Activated CD4-positive, alpha-beta memory T cell treated with anti-CD3 and anti-CD28 coated beads for 36 hours (primary cell): Measurements from ENCODE around the gene WDFY1. TPM values are rescaled to one million over a fixed set of nuclear protein-coding genes. Genes with fewer than 3 reads are reported as not detected.

ENCODE experiments used
- CTCF ChIA-PET: fragments of 350-600 bp; sonication (Branson Sonifier 250); formaldehyde crosslinking; loops from one replicate; lab custom pipeline; 2021; ENCODE audit warnings: antibody characterized with exemption, inconsistent platforms; lab: Charles Lee
- POLR2A ChIA-PET: fragments of 350-600 bp; sonication (Branson Sonifier 250); formaldehyde crosslinking; loops from one replicate; lab custom pipeline; 2021; ENCODE audit warnings: antibody characterized with exemption; lab: Charles Lee
- DNase-seq: peaks from one replicate; pipeline ENCODE4 v3.0.0-alpha.2; 2020
- H3K27ac Mint-ChIP-seq: one replicate; pipeline ENCODE4 v1.8.0; 2021; ENCODE audit warnings: mixed read lengths
- H3K27me3 Mint-ChIP-seq: one replicate; pipeline ENCODE4 v1.8.0; 2021; ENCODE audit warnings: mixed read lengths
- H3K36me3 Mint-ChIP-seq: one replicate; pipeline ENCODE4 v1.8.0; 2021; ENCODE audit warnings: mixed read lengths
- H3K4me1 Mint-ChIP-seq: one replicate; pipeline ENCODE4 v1.8.0; 2021; ENCODE audit warnings: low read depth, mixed read lengths
- H3K4me3 Mint-ChIP-seq: one replicate; pipeline ENCODE4 v1.8.0; 2021; ENCODE audit warnings: mild to moderate bottlenecking, mixed read lengths
- H3K9me3 Mint-ChIP-seq: one replicate; pipeline ENCODE4 v1.8.0; 2021; ENCODE audit warnings: mixed read lengths
- intact Hi-C: fragments of 100-400 bp; cut with micrococcal nuclease; formaldehyde crosslinking; loops from one replicate; pipeline ENCODE4 v1.15.1; 2023
- total RNA-seq, 2 experiments: library from RNA; stranded (reverse); gene quantifications; one replicate each; pipeline ENCODE4 v1.2.3, GENCODE V29; 2021

Gene WDFY1
- total RNA-seq, 2 experiments from 2014 or later: 48.7 to 50.1 TPM

DNA sequence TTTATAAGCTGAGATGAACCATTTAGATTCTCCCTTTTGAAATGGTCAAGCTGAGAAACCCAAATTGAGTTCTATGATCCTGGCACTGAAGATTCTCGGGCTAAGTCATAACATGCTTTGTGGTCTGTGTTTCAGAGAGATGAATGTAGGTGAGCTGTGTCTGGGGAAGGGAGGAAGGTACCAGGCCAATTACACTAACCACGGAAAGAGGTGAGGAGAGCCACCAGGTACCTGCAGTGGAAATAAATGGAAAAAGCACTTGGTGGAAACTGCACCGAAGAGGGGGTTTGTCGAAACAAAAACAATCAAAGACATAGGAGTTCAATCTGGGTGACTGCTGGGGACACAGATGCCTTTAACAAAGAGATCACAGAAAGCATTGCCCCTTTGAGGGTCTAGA lies 11.2 kb upstream of the WDFY1 start:
- POLR2A ChIA-PET: interaction anchor here (2.8 to 3.5 kb wide), 2 partner anchors 11 to 14 kb away, joined by 14 to 17 read pairs; partner anchors contain the start of gene WDFY1
- H3K36me3 Mint-ChIP-seq: peaks cover 19% of the 10 kb centered on the region
- H3K4me1 Mint-ChIP-seq: peaks cover 58% of the 10 kb centered on the region
- H3K27ac Mint-ChIP-seq: peak overlapping the region; percentile 74
- DNase-seq: peak; percentile 31
- peak overlapping the region; percentile 48 for H3K4me3 Mint-ChIP-seq
- H3K27me3 Mint-ChIP-seq: no peaks in the 10 kb centered on the region
- H3K9me3 Mint-ChIP-seq: no peaks in the 10 kb centered on the region
- CTCF ChIA-PET: interaction anchor here (0.7 kb wide), 1 partner anchor 14 kb away, joined by 6 read pairs; no protein-coding TSS in a partner anchor
- intact Hi-C loops: loop anchor here (2.0 to 5.0 kb wide), 3 partner anchors 119 to 259 kb away; partner anchors contain the start of gene AP1S3

DNA sequence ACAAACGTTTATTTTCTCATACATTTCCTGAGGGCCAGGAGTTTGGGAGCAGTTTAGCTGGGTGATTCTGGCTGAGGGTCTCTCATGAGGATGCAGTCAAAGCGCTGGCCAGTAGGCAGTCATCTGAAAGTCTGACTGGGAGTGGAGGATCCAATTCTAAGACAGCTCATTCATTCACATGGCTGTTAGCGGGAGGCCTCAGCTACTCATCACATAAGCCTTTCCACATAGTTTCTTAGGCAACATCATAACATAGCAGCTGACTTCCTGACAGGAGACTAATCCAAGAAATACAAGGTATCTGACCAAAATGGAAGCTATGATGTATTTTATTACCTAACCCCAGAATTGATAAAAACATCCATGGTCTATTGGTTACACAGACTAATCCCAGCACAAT lies 9.3 kb upstream of the WDFY1 start:
- DNase-seq: no peak
- Mint-ChIP-seq H3K27me3 (no peaks in the 10 kb centered on the region), H3K27ac (no peak overlapping the region), H3K36me3 (peaks cover under 1% of the 10 kb centered on the region), H3K4me3 (no peak overlapping the region), H3K4me1 (peaks cover 56% of the 10 kb centered on the region), H3K9me3 (no peaks in the 10 kb centered on the region)
- ChIA-PET POLR2A (interaction anchor here (1.2 to 3.5 kb wide), 2 partner anchors 9 to 12 kb away, joined by 3 to 17 read pairs; partner anchors contain the start of gene WDFY1), CTCF (interaction anchor here (1.3 to 1.6 kb wide), 3 partner anchors 9 to 330 kb away, joined by 3 to 13 read pairs (median 6); partner anchors contain the start of gene WDFY1)
- intact Hi-C loops: no loop called here

DNA sequence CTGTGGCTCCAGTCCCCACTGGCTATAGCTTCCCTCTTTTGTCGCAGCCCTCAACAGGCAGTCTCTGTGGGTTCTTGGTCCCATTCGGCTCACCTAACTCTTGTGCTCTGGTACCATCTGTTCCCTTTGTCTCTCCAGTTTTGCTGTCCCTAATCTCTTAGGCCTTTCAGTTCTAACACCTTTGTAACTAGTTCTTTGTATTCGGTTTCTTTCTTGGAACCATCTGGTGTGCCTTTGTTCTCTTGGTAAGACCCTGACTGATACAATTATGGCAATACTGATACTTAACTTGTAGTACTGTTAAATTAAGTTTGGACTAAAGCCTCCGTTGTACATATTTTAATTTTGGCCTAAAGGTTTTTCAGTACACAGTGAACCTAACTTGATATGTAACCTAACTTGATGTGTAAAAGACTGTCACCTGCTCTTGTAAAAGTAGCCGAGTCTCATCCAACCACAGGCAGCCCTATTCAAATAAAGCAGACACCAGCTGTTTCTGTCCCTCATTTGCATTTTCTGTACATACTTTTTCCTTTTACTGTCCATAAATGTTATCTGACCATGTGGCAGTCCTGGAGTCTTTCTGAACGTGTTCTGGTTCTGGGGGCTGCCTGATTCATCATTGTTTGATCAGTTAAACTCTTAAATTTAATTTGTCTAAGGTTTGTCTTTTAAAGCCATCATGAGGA lies 7.3 kb upstream of the WDFY1 start:
- peaks cover 2% of the 10 kb centered on the region for H3K36me3 Mint-ChIP-seq
- ChIA-PET CTCF (no interaction called here), POLR2A (no interaction called here)
- no peak for DNase-seq
- peaks cover 58% of the 10 kb centered on the region for H3K4me1 Mint-ChIP-seq
- intact Hi-C loops: no loop called here
- no peaks in the 10 kb centered on the region for H3K9me3 Mint-ChIP-seq
- no peak overlapping the region for H3K4me3 Mint-ChIP-seq
- H3K27me3 Mint-ChIP-seq: no peaks in the 10 kb centered on the region
- H3K27ac Mint-ChIP-seq: no peak overlapping the region

DNA sequence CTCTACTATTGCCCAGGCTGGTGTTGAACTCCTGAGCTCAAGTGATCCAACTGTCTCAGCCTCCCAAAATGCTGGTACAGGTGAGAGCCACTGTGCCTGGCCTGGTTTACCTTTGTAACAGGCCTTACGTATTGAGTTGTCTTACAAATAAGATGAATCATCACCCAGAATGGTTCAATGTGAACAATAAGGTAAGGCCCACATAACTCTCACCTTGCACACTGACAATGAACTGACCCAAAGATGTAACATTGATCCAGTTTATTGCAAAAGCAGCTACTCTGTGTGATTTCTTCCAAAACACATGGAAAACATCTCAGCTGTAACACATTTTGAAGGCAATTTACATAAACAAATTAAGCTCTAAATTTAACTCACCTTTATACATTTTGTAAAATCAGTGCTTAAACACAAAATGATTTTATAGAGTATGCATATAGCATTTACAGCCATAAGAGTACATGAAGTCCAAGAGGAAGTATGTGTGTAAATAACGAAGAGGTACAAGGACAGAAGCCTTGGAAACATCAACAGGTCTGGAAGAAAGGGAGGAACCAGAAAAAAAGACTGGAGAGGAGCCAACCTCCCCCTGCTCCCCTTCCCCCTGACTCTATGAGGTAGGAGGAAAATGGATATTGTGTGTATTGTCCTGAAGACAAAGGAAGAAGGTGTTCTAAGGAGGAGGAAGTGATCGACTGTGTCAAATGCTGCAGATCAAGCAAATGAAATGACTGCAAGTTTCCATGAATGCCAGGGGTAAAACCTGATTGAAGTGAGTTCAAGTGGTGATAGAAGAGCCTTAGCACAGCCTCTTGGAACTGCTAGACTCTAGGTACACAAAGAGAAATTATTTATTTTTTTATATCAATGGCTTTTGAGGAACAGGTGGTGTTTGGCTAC lies 5.6 kb upstream of the WDFY1 start:
- Mint-ChIP-seq H3K4me3 (no peak overlapping the region), H3K27me3 (no peaks in the 10 kb centered on the region), H3K4me1 (peaks cover 58% of the 10 kb centered on the region), H3K27ac (peak overlapping the region; percentile 63), H3K9me3 (no peaks in the 10 kb centered on the region), H3K36me3 (peaks cover 2% of the 10 kb centered on the region)
- intact Hi-C loops: loop anchor here (1.0 kb wide), 1 partner anchor 9 kb away; no protein-coding TSS in a partner anchor
- DNase-seq: no peak
- CTCF ChIA-PET: interaction anchor here (1.0 kb wide), 1 partner anchor 19 kb away, joined by 3 read pairs; no protein-coding TSS in a partner anchor
- POLR2A ChIA-PET: no interaction called here

DNA sequence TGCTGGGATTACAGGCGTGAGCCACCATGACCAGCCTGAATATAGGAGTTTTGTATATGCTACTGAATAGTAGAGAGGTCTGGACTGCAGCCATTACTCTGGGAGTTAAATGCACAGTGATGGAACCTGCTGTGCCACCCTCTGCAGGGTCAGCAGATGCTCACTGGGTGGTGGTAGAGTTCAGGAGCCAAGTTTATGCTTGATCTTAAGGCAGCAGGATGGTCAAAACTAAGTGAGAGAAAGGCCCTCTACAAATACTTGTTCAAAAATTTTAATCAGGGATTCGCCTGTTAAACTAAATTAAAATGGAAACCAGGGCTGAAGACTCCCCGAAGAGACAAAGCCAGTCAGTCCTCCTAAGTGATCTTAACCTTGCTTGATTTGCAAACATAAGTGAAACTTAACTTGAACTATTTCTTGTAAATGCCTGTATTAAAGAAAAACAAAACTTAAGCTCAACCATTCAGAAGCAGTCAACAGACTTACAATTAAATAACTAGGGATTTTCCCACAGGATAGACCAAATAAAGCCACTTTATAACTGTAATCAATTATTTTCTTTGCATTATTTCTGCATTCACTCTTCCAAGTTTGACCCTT lies 4.2 kb upstream of the WDFY1 start:
- peaks cover 6% of the 10 kb centered on the region for H3K36me3 Mint-ChIP-seq
- H3K27ac Mint-ChIP-seq: peak overlapping the region; percentile 63
- no peaks in the 10 kb centered on the region for H3K9me3 Mint-ChIP-seq
- H3K27me3 Mint-ChIP-seq: no peaks in the 10 kb centered on the region
- DNase-seq: no peak
- intact Hi-C loops: loop anchor here (5.0 kb wide), 1 partner anchor 1087 kb away; the partner anchor contains the start of gene ACSL3
- H3K4me1 Mint-ChIP-seq: peaks cover 49% of the 10 kb centered on the region
- POLR2A ChIA-PET: interaction anchor here (0.6 kb wide), 1 partner anchor 974 kb away, joined by 4 read pairs; no protein-coding TSS in a partner anchor
- no peak overlapping the region for H3K4me3 Mint-ChIP-seq
- CTCF ChIA-PET: interaction anchor here (1.0 kb wide), 2 partner anchors 12 to 20 kb away, joined by 3 read pairs; no protein-coding TSS in a partner anchor

DNA sequence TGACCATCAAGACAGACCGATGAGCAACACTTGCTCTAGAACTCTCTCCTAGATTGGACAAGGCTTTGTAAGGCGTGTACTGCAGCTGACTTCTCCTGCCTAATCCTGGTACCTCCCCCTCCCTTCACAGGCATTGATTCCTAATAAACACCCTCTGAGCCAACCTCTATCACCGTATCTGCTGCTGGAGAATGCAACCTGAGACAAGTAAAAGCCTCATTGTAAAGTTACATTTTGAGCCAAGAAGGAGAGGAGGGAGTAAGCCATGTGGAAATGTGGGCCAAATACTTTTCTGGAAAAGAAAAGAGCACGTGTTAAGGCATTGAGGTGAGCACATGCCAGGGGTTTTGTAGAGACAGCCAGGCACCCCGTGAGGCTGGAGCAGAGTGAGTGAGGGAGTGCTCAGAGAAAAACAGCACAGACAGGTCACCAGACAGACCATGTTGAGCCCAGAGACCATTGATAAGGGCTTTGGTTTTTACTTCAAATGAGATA lies 2.6 kb upstream of the WDFY1 start:
- no peak for DNase-seq
- Mint-ChIP-seq H3K36me3 (peaks cover 15% of the 10 kb centered on the region), H3K9me3 (no peaks in the 10 kb centered on the region), H3K4me1 (peaks cover 54% of the 10 kb centered on the region), H3K27me3 (no peaks in the 10 kb centered on the region), H3K4me3 (no peak overlapping the region), H3K27ac (peak overlapping the region; percentile 61)
- ChIA-PET POLR2A (no interaction called here), CTCF (interaction anchor here (2.0 kb wide), 1 partner anchor 22 kb away, joined by 7 read pairs; no protein-coding TSS in a partner anchor)
- intact Hi-C loops: loop anchor here (5.0 kb wide), 1 partner anchor 1085 kb away; the partner anchor contains the start of gene ACSL3

DNA sequence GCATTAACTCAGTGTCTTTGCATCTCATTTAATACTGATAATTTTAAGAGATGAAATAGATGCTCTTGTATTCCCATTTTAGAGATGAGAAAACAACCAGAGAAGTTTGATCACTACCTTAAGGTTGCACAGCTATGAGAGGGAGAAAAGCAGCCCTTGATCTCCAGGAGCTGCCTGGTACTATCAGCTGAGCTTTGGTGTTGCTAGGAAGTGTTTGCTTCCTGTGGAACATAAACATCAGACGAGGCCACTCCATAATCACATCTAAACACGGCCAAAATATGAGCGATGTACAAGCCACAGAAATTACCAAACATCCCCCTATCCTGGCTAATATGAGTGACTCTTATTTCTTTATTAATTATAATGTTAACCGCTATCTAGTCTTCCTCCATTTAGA lies 620 bp upstream of the WDFY1 start:
- Mint-ChIP-seq H3K27ac (peak overlapping the region; percentile 91), H3K9me3 (peaks cover 4% of the 10 kb centered on the region), H3K36me3 (peaks cover 24% of the 10 kb centered on the region), H3K27me3 (no peaks in the 10 kb centered on the region), H3K4me3 (peak overlapping the region; percentile 91), H3K4me1 (peaks cover 62% of the 10 kb centered on the region)
- intact Hi-C loops: loop anchor here (1.0 to 5.0 kb wide), 2 partner anchors 12 to 1083 kb away; partner anchors contain the start of genes ACSL3 and MRPL44
- CTCF ChIA-PET: interaction anchor here (1.6 to 2.0 kb wide), 2 partner anchors 9 to 24 kb away, joined by 6 to 7 read pairs; no protein-coding TSS in a partner anchor
- POLR2A ChIA-PET: interaction anchor here (1.0 to 2.3 kb wide), 3 partner anchors 10 to 1012 kb away, joined by 3 to 17 read pairs (median 6); partner anchors contain the start of gene MRPL44
- no peak for DNase-seq

DNA sequence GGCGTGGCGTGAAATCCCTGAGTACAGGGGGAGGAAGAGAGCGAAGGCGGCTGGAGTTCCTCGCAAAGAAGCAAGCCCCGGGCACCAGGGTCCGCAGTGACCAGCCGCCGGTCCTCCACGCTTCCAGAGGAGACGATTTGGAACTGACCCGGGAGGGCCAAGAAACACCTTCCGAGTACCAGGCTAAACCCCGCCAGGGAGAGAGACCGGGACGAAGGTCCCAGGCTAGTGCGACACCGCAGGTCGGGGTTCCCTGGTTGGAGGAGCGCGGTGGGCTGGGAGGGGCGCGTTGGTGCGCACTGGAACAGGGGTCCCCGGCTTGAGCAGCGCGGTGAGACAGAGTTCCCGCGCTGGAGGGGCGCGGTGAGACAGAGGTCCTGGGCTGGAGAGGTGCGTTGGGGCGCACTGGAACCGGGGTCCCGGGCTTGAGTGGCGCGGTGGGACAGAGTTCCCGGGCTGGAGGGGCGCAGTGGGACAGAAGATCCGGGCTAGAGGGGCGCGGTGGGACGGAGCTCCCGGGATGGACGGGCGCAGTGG lies 901 bp downstream of the WDFY1 start:
- ChIA-PET CTCF (interaction anchor here (1.5 kb wide), 1 partner anchor 26 kb away, joined by 9 read pairs; no protein-coding TSS in a partner anchor), POLR2A (interaction anchor here (0.9 to 2.3 kb wide), 3 partner anchors 8 to 14 kb away, joined by 3 to 17 read pairs (median 6); partner anchors contain the start of gene MRPL44)
- H3K36me3 Mint-ChIP-seq: peaks cover 34% of the 10 kb centered on the region
- peaks cover 11% of the 10 kb centered on the region for H3K9me3 Mint-ChIP-seq
- H3K4me1 Mint-ChIP-seq: peaks cover 54% of the 10 kb centered on the region
- peak; percentile 45 for DNase-seq
- intact Hi-C loops: loop anchor here (5.0 kb wide), 2 partner anchors 83 to 1132 kb away; no protein-coding TSS in a partner anchor
- H3K27me3 Mint-ChIP-seq: no peaks in the 10 kb centered on the region
- peak overlapping the region; percentile 91 for H3K4me3 Mint-ChIP-seq
- H3K27ac Mint-ChIP-seq: peak overlapping the region; percentile 91

DNA sequence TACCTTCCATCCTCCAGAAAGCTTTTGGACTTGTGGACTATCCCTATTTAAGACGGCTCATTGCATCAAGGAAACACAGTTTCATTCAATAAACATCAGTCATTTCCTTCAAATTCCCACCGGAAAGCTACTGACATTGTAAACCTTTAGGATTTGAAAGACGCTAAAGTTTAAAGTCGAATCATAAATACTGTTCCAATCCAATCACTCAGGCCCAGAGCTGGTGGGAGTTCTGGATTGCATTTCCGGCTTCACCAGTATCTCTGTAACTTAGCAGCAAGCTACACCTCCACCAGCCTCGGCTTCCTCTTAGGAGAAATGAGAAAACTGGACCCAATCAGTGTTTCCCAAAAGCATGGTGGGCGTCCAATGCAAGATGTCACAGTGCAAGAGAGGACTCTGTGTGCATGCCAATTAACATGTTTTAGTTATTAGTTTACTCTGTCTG lies 1.6 kb downstream of the WDFY1 start:
- no peaks in the 10 kb centered on the region for H3K27me3 Mint-ChIP-seq
- intact Hi-C loops: loop anchor here (2.0 to 5.0 kb wide), 3 partner anchors 84 to 1131 kb away; no protein-coding TSS in a partner anchor
- peak overlapping the region; percentile 91 for H3K4me3 Mint-ChIP-seq
- CTCF ChIA-PET: interaction anchor here (1.5 kb wide), 1 partner anchor 27 kb away, joined by 9 read pairs; no protein-coding TSS in a partner anchor
- peaks cover 16% of the 10 kb centered on the region for H3K9me3 Mint-ChIP-seq
- POLR2A ChIA-PET: interaction anchor here (2.4 kb wide), 1 partner anchor 14 kb away, joined by 14 read pairs; the partner anchor contains the start of gene MRPL44
- H3K4me1 Mint-ChIP-seq: peaks cover 57% of the 10 kb centered on the region
- no peak for DNase-seq
- H3K27ac Mint-ChIP-seq: peak overlapping the region; percentile 91
- H3K36me3 Mint-ChIP-seq: peaks cover 38% of the 10 kb centered on the region

DNA sequence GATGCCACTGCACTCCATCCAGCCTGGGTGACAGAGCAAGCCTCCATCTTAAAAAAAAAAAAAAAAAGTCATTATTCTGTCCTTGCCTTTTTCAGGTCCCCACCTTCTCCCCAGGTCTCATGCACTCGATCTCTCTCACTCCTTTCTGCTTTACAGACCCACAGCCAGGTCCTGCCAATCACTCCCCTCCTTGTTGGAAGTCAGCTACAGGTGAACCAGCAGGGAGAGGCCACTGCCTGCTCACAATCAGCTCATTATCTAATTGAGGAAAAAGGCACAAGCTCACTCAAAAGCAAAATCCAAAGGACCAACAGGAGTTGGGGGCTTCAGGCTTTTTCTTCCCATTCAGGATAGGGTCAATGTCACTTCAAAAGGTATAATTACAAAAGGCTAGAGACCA lies 2.0 kb downstream of the WDFY1 start:
- DNase-seq: no peak
- ChIA-PET POLR2A (interaction anchor here (2.4 kb wide), 1 partner anchor 14 kb away, joined by 14 read pairs; the partner anchor contains the start of gene MRPL44), CTCF (interaction anchor here (1.5 kb wide), 1 partner anchor 27 kb away, joined by 9 read pairs; no protein-coding TSS in a partner anchor)
- peaks cover 19% of the 10 kb centered on the region for H3K9me3 Mint-ChIP-seq
- peaks cover 39% of the 10 kb centered on the region for H3K36me3 Mint-ChIP-seq
- peak overlapping the region; percentile 91 for H3K27ac Mint-ChIP-seq
- H3K4me3 Mint-ChIP-seq: peak overlapping the region; percentile 91
- H3K27me3 Mint-ChIP-seq: no peaks in the 10 kb centered on the region
- intact Hi-C loops: loop anchor here (2.0 to 5.0 kb wide), 3 partner anchors 84 to 1131 kb away; no protein-coding TSS in a partner anchor
- peaks cover 58% of the 10 kb centered on the region for H3K4me1 Mint-ChIP-seq
